SKM-1 treated with dmso at 0.1 percent for 144 hours (cell line): ENCODE measurements around the gene HDC.

Experiments
- DNase-seq: peaks from one replicate; lab custom pipeline; 2025; ENCODE audit not compliant: unreplicated experiment; lab: John Stamatoyannopoulos, UW

The HDC gene, protein sequence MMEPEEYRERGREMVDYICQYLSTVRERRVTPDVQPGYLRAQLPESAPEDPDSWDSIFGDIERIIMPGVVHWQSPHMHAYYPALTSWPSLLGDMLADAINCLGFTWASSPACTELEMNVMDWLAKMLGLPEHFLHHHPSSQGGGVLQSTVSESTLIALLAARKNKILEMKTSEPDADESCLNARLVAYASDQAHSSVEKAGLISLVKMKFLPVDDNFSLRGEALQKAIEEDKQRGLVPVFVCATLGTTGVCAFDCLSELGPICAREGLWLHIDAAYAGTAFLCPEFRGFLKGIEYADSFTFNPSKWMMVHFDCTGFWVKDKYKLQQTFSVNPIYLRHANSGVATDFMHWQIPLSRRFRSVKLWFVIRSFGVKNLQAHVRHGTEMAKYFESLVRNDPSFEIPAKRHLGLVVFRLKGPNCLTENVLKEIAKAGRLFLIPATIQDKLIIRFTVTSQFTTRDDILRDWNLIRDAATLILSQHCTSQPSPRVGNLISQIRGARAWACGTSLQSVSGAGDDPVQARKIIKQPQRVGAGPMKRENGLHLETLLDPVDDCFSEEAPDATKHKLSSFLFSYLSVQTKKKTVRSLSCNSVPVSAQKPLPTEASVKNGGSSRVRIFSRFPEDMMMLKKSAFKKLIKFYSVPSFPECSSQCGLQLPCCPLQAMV

DNA sequence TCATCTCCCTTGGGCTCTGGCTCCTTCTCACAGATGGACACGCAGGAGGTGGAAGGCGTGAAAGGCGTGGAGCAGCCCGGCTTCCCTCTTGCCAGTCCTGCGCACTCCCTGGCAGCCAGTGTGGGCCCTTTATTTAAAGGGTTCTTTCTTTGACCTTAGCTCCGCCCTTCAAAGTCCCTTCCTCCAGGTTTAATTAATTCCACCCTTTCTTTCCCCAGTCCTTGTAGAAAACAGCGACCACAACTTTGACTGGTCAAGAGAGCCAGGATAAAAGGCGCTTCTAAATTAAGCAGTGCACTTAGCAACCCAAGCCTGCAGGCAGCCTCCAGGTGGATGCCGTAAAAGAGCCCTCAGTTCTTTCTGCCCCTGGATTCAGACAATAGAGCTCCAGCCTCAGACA, at the start of gene HDC:
Gene HDC (minus strand): TSS at position 107 of the 400 bp plus-strand sequence. CDS start 103 bp downstream, at position 4.
- DNase-seq = no peak

DNA sequence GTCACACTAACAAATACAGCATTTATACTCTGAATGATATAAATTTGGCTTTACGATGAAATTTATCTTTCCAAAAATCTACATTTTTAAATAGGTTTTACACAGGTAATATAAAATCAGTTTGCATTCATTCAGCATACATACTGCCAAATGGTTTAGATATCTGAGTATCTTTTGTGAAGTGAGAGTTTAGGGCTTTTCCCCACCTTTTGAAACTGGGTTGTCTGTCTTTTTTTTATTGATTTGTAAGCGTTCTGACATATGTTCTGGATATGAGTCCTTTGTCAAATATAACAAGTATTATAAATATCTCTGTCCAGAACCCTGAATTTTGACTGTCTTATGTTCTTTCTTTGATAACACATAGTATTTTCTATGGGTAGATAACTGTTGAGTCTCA, 47.1 kb upstream of the HDC start:
- DNase-seq = no peak

DNA sequence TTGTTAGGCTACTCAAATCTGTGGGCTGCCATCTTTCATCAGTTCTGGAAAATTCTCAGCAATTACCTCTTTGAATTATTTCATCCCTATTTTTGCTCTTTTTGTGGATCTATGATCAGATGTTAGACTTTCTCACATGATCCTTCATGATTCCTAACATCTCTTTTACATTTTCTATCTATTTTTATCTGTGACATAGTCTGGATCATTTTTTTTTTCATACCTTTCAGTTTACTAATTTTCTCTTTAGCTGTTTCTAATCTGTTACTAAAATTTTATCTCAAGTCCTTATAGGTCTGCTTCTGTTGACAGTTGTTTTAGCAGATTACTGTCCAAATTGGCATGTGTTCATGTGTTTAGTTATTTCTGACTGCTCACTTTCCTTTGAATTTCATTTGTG, 42.3 kb upstream of the HDC start:
- no peak for DNase-seq

DNA sequence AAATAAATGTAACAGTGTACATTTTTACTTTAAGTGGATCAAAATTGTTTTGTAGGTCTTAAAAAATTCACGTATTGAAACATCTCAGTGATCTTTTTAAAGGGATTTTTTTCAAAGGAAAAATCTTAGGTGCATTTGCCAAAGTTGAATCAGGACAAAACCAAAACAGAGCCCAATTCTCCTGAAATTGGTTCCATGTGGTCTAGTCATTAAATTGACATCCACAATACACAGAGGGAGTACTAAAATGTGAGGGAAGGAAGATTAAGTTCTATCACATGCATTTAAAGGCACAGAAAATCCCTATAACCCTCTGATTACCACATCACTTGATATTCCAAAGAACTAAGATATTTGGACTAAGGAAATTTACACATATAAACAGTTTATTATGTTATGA, 39.3 kb upstream of the HDC start:
- no peak for DNase-seq

DNA sequence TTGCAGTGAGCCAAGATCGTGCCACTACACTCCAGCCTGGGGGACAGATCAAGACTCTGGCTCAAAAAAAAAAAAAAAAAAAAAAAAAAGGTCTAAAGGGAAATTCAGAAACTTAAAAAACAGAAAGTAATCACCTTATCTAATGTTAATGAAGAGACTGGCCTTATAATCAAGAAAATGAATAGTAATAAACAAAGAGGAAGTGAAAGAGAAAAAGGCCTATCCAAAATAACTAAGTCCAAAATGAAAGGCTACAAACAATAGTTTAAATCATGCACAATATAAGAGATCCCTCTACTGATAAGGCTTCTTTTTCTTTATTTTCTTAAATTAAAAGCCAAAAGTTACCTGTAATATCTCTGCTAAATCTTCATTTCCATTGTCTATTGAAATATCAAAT, 37.1 kb upstream of the HDC start:
- DNase-seq = no peak

DNA sequence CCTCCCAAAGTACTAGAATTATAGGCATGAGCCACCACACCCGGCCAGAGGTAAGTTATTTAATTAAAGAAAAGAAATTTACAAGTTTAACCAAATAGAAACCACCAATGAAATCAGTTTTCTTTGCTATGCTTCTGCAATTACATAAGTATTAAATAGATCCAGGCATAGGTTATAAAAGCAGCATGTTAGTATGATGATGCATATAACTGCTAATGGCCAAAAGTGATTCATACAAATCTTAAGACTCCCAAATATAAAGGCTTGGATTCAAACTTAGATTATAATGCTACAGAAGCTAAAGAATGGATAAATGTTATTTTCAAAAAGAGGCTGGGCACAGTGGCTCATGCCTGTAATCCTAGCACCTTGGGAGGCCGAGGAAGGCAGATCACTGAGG, 32.8 kb upstream of the HDC start:
- no peak for DNase-seq

DNA sequence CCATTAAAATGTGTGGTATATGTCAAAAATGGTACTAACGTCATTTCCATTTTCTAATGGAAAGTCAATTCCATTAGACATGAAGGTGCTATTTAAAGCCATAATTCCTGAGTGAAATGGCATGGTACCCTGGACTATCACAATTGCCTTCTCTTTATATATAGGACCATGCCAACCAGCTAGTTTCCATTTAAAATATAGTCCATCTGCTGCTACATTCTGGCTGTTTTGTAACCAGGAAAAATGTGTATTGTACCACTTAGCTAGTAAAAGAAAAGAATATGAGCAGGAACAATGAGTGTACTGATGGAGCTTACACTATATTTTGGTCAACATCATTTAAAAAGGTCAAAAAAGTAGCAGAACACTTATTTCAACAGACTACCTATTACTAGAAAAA, 30.4 kb upstream of the HDC start:
- DNase-seq = no peak

DNA sequence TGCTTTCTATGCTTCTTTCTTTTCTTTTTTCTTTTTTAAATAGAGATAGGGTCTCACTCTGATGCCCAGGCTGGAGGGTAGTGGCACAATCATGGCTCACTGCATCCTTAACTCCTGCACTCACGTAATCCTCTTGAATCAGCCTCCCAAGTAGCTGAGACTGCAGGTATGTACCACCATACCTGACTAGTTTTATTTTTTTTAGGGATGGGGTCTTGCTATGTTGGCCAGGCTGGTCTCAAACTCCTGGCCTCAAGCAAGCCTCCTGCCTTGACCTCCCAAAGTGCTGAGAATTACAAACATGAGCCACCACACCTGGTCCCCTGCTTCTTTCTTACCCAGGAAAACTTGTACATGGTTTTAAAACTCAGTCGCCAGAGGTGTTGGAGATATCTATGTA, 24.2 kb upstream of the HDC start:
- DNase-seq = no peak

DNA sequence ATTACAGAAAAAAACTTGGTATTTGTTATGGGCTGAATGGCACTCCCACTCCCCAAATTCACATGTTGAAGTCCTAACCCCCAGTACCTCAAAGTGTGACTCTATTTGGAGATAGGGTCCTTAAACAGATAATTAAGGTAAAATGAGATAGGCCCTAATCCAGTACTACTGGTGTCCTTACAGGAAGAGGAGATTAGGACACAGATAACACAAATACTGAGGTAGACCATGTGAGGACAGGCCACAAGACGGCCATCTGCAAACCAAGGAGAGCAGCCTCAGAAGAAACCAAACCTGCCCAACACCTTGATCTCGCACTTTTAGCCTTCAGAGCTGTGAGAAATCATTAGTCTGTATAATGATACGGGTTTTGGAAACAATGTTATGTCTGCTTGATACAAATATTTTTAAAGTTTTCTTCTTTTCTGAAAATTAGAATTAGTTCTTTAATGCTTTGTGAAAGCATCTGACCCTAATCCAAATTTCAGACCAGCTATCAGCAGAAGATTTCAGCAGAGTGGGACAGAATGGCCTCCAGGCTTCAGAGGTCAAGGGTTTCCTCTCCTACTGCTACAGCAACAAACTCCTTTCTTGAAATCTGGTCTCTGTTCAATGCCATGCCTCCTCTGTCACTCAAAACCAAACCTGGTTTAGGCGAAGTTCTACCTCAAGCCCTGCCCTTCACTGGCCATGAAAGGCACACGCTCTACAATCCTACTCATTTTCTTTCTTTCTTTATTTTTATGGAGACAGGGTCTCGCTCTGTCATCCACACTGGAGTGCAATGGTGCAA, 22.0 kb upstream of the HDC start:
- DNase-seq = no peak

DNA sequence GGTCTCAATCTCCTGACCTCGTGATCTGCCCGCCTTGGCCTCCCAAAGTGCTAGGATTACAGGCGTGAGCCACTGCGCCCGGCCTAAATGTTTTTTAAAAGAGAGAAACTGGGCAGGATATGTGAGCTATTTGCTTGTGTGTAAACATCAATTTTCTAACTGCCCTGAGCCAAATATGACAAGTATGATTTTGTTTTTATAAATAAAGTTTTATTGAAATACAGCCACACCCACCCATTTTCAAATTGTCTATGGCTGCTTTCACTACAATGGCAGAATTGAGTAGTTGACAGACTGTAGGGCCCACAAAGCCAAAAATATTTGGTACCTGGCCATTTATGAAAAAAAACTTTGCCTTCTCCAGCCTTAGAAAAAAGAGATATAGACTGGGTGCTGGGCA, 15.9 kb upstream of the HDC start:
- no peak for DNase-seq

DNA sequence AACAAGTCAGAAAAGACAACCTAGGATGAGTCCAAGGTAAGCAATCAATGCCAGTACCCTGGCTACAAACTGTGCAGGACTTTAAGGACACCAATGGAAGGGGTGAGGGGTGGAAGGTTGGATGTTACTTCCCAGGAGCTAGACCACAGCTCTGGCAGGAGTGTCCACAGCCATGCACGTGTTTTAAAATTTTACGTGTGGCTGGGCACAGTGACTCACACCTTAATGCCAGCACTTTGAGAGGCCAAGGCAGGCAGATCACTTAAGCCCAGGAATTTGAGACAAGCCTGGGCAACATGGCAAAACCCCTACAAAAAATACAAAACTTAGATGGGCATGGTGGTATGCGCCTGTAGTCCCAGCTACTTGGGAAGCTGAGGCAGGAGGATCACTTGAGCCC, 14.7 kb upstream of the HDC start:
- no peak for DNase-seq

DNA sequence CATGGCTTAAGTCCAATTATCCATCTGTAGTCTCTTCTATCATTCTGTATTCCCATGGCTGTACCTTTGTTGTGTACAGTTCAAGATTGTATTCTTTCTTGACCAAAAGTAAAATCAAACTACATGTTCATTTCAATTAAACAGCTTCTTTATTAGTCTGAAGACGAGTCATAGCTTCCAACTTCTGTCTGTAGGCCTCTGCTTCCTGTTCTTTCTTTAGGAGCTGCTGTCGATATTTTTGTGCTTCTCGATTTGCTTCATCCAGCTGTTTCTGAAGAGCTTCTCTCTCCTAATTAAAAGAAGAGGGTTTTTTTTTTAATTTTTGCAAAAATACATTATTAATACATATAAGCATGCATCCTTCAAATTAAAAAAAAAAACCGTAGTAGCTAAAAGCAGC, 13.0 kb upstream of the HDC start:
- DNase-seq = peak; percentile 51

DNA sequence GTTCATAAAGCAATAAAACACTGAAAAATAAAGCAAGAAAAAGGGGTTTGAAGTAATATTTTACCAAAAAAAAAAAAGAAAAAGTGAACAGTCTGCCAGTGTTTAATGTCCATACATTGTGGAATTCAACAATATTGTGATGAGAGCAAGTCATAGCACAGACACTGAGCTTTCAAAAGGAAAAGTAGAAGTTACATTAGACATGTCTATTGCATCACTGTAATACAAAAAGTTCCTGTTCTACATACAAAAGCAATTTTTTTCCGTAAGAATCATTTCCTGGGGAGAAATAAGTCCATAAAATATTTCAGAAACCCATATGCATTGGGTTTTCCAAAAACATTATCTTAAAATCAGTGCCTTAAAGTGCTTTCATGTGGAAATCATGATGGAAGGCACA, 11.8 kb upstream of the HDC start:
- DNase-seq = peak; percentile 37

DNA sequence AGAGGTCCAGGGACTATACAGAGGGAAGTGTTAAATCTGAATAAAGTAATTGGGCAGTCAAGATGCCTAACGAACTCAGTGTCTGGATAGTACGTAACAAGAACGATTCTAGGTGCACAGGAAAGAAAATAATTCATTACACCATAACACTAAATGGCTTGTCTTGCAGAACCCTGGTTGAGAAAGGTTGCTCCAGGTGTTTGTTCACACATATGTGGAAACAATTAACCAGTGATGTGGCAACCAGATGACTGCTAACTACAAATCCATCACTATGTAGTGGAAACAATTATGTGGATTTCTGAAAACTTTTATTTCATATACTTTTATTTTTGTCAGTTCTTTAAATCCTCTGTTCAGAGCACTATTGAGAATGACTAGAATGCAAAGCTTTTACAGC, 10.4 kb upstream of the HDC start:
- DNase-seq = peak; percentile 22

DNA sequence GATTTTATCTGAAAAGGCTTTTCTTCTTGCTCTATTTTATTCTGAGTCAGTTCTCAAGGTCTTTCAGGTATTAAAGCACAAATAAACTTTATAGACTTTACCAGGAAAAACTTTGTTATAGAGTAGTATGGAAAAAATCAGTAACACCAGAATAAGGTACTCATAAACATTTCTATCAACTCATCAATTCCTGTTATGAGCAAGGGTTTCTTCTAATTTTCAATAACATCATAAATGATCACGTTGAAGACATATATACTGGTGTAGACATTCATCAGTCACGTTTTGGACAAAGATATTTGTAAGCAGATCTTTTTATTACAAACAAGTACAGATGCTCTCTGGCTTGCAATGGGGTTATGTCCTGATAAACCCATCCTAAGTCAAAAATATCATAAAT, 9.6 kb upstream of the HDC start:
- DNase-seq = no peak

DNA sequence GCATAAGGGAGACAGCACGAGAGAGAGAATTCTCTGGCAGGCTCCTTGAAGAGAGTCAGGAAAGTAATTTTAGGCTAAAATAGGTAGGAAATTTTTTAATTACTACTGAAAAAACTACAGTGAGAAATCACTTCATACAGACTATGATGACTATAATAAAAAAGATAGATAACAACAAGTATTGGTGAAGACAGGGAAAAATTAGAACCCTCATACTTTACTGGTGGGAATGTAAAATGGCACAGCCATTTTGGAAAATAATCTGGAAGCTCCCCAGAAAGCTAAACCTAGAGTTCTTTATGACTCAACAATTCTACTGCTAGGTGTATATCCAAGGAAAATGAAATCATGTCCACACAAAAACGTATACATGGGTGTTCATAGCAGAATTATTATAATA, 2.1 kb upstream of the HDC start:
- DNase-seq = no peak

DNA sequence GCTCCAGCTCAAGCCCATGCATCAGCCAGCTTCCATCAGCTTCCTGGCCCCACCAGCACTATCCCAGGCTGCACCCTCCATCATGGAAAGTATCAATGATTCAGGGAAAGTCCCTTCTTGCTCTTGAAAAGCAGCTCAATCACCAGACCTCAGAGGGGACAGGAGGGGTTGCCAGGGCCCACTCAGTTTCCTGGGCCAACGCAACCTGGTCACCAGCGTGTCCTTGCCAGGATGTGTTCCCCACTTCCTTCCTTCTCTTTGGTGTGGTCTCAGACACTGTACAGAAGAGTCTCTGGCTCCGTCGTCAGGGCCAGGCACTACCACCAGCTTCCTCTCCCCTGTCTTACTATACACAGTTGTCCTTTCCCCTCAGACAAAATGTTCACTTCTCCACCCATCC, 3.0 kb downstream of the HDC start:
- peak; percentile 8 for DNase-seq

DNA sequence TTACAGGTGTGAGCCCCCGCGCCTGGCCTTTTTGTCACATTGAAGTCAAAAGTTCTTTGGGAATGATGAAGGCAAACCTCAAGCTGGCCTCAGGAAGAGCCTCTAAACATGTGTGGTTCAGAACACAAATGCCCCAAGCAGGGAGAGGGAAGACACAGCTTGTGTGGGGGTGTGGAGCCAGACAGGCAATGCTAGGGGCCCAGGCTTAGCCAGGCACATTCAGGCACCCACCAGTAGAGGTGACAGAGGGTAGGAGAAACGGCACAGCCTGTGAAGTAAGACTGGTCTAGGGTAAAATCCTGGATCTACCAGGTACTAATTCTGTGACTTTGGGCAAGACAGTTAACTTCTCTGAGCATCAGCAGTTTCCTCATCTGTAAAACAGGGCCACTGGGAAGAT, 3.5 kb downstream of the HDC start:
- DNase-seq = no peak

DNA sequence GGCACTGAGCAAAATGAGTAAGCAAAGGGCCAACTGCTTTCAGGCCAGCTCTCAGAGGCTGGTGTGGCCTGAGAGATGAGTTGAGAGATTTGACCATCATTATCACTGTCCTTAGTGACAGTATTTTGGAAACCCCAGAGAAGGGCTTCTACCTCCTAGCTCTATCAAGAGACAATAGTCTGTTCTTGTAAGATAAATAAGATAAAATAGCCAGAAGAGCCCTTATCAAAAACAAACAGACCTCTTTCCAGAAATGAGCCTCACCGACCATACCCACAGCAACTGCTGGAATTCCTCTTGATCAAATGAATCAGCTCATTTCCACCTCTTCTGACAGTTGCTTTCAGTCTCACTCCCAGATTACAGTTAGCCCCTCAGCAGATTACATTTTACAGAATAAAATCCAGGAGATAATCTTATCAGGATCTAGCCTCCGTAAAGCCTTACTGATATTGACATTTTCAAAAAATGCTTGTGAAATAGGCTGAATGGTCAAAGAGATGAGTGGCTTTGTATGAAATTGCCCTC, 4.5 kb downstream of the HDC start:
- DNase-seq = no peak

DNA sequence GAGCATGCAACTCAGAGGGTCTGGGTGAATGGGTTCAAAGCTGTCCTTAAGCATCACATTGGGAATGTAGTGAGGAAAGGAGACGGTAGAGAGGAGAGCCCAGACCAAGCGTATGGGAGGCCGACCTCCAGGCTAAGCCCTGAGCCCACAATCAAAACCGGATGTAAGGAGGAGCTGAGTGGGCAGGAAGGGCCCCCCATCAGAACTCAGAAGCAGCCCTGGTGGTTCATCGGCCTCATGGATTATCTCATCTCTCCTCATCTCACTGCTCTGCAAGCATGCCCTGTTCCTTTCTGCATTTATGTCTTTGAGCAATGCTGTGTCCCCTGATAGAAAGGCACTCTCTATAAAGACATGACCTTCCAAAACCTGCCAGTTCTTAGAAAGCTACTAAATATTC, 6.2 kb downstream of the HDC start:
- no peak for DNase-seq

DNA sequence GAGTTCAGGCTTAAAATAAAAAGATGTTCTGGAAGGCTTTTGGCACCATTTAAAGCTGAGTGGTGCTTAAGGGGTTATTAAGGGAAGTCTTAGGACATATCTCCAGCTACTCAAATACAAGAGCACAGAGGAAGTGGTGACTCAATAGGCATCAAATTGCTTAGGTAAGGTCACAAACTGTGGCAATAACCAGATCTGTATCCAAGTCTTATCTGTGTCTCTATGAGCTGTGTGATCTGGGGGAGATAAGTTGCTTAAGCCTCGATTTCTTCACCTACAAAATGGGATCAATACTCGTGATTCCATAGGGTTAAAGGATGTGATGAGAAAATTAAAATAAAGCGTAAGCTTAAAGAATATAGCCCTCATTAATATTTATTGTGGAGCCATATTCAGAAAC, 7.6 kb downstream of the HDC start:
- DNase-seq = peak; percentile 90

DNA sequence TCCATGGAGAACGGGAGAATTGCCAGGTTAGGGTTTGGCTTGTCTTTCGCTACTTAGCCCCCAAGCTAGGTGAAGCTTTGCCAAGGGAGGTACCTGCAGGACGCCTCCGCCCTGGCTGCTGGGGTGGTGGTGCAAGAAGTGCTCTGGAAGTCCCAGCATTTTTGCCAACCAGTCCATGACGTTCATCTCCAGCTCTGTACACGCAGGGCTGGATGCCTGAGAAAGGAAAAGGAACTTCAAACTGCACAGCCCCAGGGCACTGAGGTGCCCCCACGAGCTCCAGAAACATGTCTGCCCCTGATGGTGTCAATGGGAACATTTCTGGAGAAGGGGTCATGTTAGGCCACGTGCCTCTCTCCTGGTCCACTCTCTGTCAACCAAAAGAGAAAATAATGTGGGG, 8.2 kb downstream of the HDC start:
- DNase-seq = no peak
